ENCODE measurements around the gene SLC25A46. TPM values are rescaled to one million over a fixed set of nuclear protein-coding genes. Genes with fewer than 3 reads are reported as not detected.
"Not testable (repeated sequence)": the region's sequence is repeated elsewhere in the genome, so short reads cannot be mapped to it uniquely, and the experiment has no call there.

The SLC25A46 gene
- total RNA-seq, 1 donor from 2014 or later = 38.1 TPM

GRCh38 chr5:110726249-110727024 is 12.4 kb upstream of the SLC25A46 start, which contains the start of gene TMEM232:
TSS of gene TMEM232 (minus strand) at chr5:110726671. CDS start at chr5:110667352, 59,319 bp downstream.
- H3K9me3 Mint-ChIP-seq (ENCODE audit: unreplicated experiment) = no peaks in the 10 kb centered on the region
- no peak for TF ChIP-seq CTCF (IDR thresholded peaks at IDR 0.05; ENCODE audit: partially characterized antibody, unreplicated experiment)
- H3K4me3 Mint-ChIP-seq (ENCODE audit: unreplicated experiment) = peak within 1 kb of the TSS; percentile 92
- DNase-seq = peak; percentile 80
- H3K27me3 Mint-ChIP-seq (ENCODE audit: unreplicated experiment) = peaks cover 2% of the 10 kb centered on the region
- no peaks in the 10 kb centered on the region for H3K36me3 Mint-ChIP-seq (ENCODE audit: unreplicated experiment)
- no peaks in the 10 kb centered on the region for H3K4me1 Mint-ChIP-seq (ENCODE audit: low read depth, unreplicated experiment)
- peak within 1 kb of the TSS; percentile 60 for H3K27ac Mint-ChIP-seq (ENCODE audit: unreplicated experiment)

- no peak for TF ChIP-seq CTCF (IDR thresholded peaks at IDR 0.05; ENCODE audit: partially characterized antibody, unreplicated experiment)
- peak overlapping the region; percentile 60 for H3K27ac Mint-ChIP-seq (ENCODE audit: unreplicated experiment)
- no peaks in the 10 kb centered on the region for H3K9me3 Mint-ChIP-seq (ENCODE audit: unreplicated experiment)
- no peaks in the 10 kb centered on the region for H3K4me1 Mint-ChIP-seq (ENCODE audit: low read depth, unreplicated experiment)
- H3K36me3 Mint-ChIP-seq (ENCODE audit: unreplicated experiment) = no peaks in the 10 kb centered on the region
- H3K27me3 Mint-ChIP-seq (ENCODE audit: unreplicated experiment) = peaks cover 2% of the 10 kb centered on the region
- peak overlapping the region; percentile 92 for H3K4me3 Mint-ChIP-seq (ENCODE audit: unreplicated experiment)
- DNase-seq = no peak
These were observed 11.8 kb upstream of the SLC25A46 start for GRCh38 chr5:110727025-110727314.

GRCh38 chr5:110731499-110731898 is 7.3 kb upstream of the SLC25A46 start:
- not testable (repeated sequence) for H3K27ac Mint-ChIP-seq (ENCODE audit: unreplicated experiment); DNase-seq; H3K27me3 Mint-ChIP-seq (ENCODE audit: unreplicated experiment); H3K36me3 Mint-ChIP-seq (ENCODE audit: unreplicated experiment); H3K4me1 Mint-ChIP-seq (ENCODE audit: low read depth, unreplicated experiment); H3K9me3 Mint-ChIP-seq (ENCODE audit: unreplicated experiment); H3K4me3 Mint-ChIP-seq (ENCODE audit: unreplicated experiment)

GRCh38 chr5:110734101-110734500 is 4.7 kb upstream of the SLC25A46 start:
- H3K27ac Mint-ChIP-seq (ENCODE audit: unreplicated experiment) = no peak overlapping the region
- no peak overlapping the region for H3K4me3 Mint-ChIP-seq (ENCODE audit: unreplicated experiment)
- peaks cover 2% of the 10 kb centered on the region for H3K4me1 Mint-ChIP-seq (ENCODE audit: low read depth, unreplicated experiment)
- TF ChIP-seq CTCF (IDR thresholded peaks at IDR 0.05; ENCODE audit: partially characterized antibody, unreplicated experiment) = no peak
- H3K36me3 Mint-ChIP-seq (ENCODE audit: unreplicated experiment) = no peaks in the 10 kb centered on the region
- peaks cover 3% of the 10 kb centered on the region for H3K27me3 Mint-ChIP-seq (ENCODE audit: unreplicated experiment)
- peaks cover 7% of the 10 kb centered on the region for H3K9me3 Mint-ChIP-seq (ENCODE audit: unreplicated experiment)
- no peak for DNase-seq

- no peak for TF ChIP-seq CTCF (IDR thresholded peaks at IDR 0.05; ENCODE audit: partially characterized antibody, unreplicated experiment)
- H3K27me3 Mint-ChIP-seq (ENCODE audit: unreplicated experiment) = peaks cover 3% of the 10 kb centered on the region
- H3K4me1 Mint-ChIP-seq (ENCODE audit: low read depth, unreplicated experiment) = peaks cover 6% of the 10 kb centered on the region
- peaks cover 11% of the 10 kb centered on the region for H3K9me3 Mint-ChIP-seq (ENCODE audit: unreplicated experiment)
- H3K36me3 Mint-ChIP-seq (ENCODE audit: unreplicated experiment) = no peaks in the 10 kb centered on the region
- H3K4me3 Mint-ChIP-seq (ENCODE audit: unreplicated experiment) = no peak overlapping the region
- DNase-seq = no peak
- H3K27ac Mint-ChIP-seq (ENCODE audit: unreplicated experiment) = no peak overlapping the region
These were observed 3.3 kb upstream of the SLC25A46 start for GRCh38 chr5:110735556-110735955.

All from glutamatergic neuron (in vitro differentiated cells).